Dermis microvascular lymphatic vessel endothelial cell (primary cell): Measurements from ENCODE around the gene ACOXL. TPM values are rescaled to one million over a fixed set of nuclear protein-coding genes. Genes with fewer than 3 reads are reported as not detected.

Source experiments
- DNase-seq, 2 donors: peaks; one replicate each; pipeline versions ENCODE4 v3.0.0 to v3.0.0-alpha.2; 2010; ENCODE audit warnings: low read depth in 2 of 2
- total RNA-seq: library from RNA; depleted of rRNA; stranded (reverse); fragments of >200 nt; gene quantifications from 2 replicates; pipeline ENCODE4 v1.2.1, GENCODE V29; 2014

Gene ACOXL
- total RNA-seq, 1 donor from 2014 or later = not detected

GRCh38 chr2:111134055-111134454, 401.7 kb downstream of the ACOXL start:
- DNase-seq = no peak

GRCh38 chr2:111135237-111135909, 403.0 kb downstream of the ACOXL start:
- DNase-seq = peak in 1 of 2 donors; percentile 19

- DNase-seq = peak in 1 of 2 donors; percentile 41
Observed at GRCh38 chr2:111135910-111136297, 403.5 kb downstream of the ACOXL start.

- DNase-seq = no peak
Observed at GRCh38 chr2:111138839-111139238, 406.5 kb downstream of the ACOXL start.

DNA sequence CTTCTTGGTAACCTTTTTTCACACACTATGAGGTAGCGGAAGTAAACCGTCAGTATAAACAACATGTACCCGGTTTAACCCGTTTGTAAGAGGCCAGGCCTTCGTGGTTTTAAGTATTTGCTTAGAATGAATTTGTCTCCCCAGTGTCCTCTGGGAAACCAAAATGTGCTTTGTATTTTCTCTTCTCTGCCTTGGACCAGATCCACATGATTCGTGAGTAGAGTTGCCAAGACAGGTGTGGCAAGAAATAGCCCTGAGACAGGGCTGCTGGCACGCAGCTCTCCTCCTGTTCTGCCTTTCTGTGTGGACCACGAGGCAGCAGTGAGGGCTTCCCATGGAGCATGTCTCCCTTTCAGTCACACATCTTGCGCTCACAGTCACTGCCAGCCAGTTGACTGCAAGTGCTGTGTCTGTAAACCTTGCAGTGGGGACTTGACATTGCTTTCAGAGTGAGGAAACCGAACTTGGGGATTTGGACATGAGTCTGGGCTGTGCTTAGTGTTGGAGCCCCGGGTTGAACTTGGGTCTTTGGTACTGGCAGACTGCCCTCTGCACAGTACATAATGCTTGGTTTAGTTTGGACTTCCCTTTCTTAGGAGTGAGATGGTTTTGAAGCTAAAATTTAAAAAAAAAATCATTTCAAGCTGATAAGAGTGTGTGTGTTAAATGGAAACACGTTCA, 407.4 kb downstream of the ACOXL start:
- no peak for DNase-seq

GRCh38 chr2:111140815-111141214, 408.4 kb downstream of the ACOXL start:
- no peak for DNase-seq

DNA sequence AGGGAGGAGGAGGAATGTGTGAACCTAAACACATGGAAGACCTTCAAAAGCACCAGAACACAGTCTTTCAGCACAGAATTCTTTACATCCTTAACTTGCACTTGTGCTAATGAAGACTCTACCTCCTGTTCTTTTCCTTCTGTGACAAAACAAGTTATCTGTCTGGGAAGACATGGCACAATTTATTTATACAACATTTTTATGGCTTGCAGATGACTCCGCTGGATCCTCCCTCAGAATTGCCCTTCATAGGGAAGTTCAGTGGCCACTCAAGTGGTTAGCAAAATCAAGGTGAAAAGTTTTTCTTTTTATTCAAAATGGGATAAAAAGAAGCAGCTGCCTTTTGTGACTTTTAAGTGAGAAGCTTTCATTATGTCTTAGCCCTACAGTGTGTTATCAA, 409.7 kb downstream of the ACOXL start:
- no peak for DNase-seq

- no peak for DNase-seq
Observed at GRCh38 chr2:111143107-111143842, 410.9 kb downstream of the ACOXL start.

- no peak for DNase-seq
Observed at GRCh38 chr2:111143843-111144198, 411.4 kb downstream of the ACOXL start.

DNA sequence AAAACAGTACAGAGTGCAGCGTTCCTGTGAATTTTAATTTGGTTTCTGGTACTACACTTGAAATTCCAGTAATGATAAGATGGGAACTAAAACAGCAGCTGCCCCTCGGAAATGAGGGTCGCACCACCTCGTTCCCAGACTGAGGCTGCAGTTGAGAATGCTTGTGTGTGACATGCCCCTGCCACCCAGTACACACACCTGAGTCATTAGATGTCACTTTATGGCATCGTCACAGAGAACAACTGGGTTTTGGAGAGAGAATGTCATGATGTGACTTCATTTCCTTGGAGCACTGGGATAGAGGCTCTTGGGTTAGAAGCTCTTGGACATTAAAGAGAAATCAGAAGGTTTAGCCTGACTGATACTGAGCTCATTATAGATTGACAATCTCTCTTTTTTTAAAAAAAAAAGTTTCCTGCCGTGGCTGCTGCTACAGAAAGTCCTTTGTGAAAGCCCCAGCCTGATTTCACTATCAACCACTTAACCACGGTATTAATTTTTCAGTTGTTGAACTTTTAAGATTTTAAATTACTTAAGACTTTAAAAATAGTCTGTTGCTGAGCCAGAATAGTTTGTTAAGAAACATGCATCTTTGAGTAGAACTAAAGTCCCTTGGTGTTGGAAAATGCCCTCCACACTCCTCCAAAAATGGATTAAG, 412.9 kb downstream of the ACOXL start:
- DNase-seq = no peak

DNA sequence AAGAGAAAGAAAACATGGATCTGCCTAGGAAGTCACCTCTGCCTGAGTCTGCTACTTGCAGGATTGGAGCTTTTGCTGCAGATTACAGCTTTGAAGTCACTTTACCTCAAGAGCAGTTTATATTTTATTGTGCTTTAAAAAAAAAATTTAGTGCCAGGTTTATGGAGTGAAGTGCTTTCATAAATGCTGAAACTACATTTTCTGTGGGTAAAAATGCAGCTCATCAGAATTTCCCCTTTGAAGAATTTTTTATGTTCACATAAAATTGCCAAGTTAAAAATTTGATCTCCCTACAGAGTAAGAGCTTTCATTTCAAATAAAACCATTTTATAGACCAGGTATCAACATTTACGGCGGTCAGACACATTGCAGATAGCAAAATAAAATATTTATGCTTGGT, 413.6 kb downstream of the ACOXL start:
- no peak for DNase-seq

- peak in 1 of 2 donors; percentile 35 for DNase-seq
Observed at GRCh38 chr2:111148225-111148873, 416.0 kb downstream of the ACOXL start.

GRCh38 chr2:111148925-111149324, 416.6 kb downstream of the ACOXL start:
- peak; percentile 92 to 94 for DNase-seq

DNA sequence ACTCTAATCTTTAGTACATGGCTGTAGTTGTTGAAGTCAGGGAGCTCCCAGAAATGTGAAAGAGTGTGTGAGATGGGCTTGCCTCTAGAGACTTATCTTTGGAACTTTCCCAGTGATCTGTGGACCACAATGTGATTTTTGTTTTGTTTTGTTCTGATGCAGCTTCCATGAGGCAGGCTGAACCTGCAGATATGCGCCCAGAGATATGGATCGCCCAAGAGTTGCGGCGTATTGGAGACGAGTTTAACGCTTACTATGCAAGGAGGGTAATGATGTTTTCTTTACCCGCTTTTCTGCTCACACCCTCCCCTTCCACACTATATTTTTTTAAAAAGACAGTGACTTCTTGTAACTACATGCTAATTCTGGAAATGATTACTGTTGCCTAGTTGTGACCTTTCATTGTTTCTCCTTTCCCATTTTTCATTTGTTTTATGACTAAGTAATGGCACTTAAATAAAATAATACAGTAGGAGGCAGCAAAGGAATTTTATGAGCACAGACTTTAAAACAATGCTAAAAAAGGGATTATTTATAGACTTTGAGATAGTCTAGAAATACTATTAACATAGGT, 417.6 kb downstream of the ACOXL start:
- DNase-seq = peak; percentile 52 to 61

DNA sequence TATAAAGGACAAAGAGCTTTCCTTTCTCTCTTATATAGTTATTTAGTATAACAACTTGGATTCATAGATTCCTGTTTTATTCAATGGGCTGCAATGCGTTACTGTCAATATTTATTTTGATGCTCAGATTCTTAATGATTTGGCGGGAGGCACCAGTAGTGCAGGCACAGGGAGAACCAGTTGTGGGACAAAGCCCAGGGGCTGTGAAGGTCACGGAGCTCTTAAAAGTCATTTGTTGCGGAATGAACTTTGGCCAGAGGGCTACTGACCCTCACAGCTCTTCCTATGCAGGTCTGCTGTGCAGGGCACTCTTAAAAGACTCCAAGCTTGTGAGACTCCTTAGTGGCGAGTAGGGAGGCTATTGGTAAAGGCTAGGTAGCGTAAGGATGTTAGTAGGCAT, 422.4 kb downstream of the ACOXL start:
- no peak for DNase-seq

- peak in 1 of 2 donors; percentile 24 for DNase-seq
Observed at GRCh38 chr2:111155610-111156009, 423.2 kb downstream of the ACOXL start.

GRCh38 chr2:111156529-111156928, 424.2 kb downstream of the ACOXL start:
- DNase-seq = no peak

- no peak for DNase-seq
Observed at GRCh38 chr2:111157071-111157661, 424.8 kb downstream of the ACOXL start.

DNA sequence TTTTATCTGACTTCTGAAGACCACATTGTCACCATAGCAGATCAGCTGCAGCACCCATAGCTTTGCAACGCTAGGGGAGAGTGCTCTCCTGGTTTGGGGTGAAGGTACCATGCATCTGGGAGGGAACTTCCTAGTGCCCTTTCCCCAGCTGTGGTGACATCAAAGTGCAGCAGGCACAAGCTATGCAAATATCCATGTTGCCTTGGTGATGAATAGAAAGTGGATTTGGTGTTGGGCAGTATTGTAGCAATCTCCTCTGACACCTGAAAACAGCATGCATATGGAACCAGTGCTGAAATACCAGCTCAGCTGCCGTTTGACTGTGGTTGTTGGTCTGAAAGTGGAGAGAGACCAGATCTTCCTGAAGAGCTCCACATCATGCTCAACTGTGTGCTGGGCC, 425.4 kb downstream of the ACOXL start:
- DNase-seq = no peak

GRCh38 chr2:111159641-111160040, 427.3 kb downstream of the ACOXL start:
- no peak for DNase-seq

DNA sequence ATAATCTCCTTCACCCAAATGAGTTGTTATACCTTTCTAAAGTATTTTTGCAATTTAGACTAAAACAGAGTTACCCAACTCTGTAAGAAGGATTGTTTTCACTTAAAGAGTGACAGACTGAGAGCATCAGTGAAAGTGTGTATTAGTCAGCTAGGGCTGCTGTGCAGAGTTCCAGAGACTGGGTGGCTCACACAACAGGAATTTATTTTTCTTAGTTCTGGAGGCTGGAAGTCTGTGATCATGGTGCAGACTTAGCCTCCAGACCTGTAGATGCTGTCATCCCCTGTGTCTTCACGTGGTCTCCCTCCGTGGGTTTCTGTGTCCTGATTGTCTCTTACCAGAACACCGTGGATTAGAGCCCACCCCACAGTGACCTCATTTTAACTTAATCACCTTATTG, 428.4 kb downstream of the ACOXL start:
- DNase-seq = peak in 1 of 2 donors; percentile 61
